Esophagus muscularis mucosa (tissue), 4 donors: ENCODE data around the gene LRRC26. TPM values are rescaled to one million over a fixed set of nuclear protein-coding genes. Genes with fewer than 3 reads are reported as not detected.

Experiments used
- DNase-seq: peaks from one replicate; pipeline ENCODE4 v3.0.0-alpha.2; 2017; ENCODE audit errors: extremely low spot score
- H3K27ac ChIP-seq, 4 donors: fragments of 200-600 bp; sonication (generic); replicated peaks in 1 of 4; 1 replicate in 3 of 4; 2 replicates in 1 of 4; pipeline ENCODE4 v1.5.1; 2016 to 2019; ENCODE audit warnings: mild to moderate bottlenecking in 1 of 4
- H3K27me3 ChIP-seq, 4 donors: fragments of 200-600 bp; sonication (generic); one replicate each; pipeline versions ENCODE4 v1.5.1 to v1.6.0; 2016 to 2019
- H3K36me3 ChIP-seq, 4 donors: fragments of 200-600 bp; sonication (generic); one replicate each; pipeline ENCODE4 v1.5.1; 2016 to 2019
- H3K4me1 ChIP-seq, 4 donors: fragments of 200-600 bp; sonication (generic); one replicate each; pipeline ENCODE4 v1.5.1; 2016 to 2019
- H3K4me3 ChIP-seq, 4 donors: fragments of 200-600 bp; sonication (generic); 1 replicate in 2 of 4; 2 replicates in 2 of 4; pipeline ENCODE4 v1.5.1; 2016 to 2019; ENCODE audit warnings: mild to moderate bottlenecking in 4 of 4, moderate library complexity in 1 of 4
- H3K9me3 ChIP-seq, 4 donors: fragments of 200-600 bp; sonication (generic); 1 replicate in 3 of 4; 2 replicates in 1 of 4; pipeline ENCODE4 v1.5.1; 2016 to 2019
- EP300 ChIP-seq: sonication (generic); formaldehyde crosslinking; IDR thresholded peaks from one replicate; pipeline ENCODE4 v1.6.1; 2017; ENCODE audit warnings: antibody characterized with exemption
- POLR2A ChIP-seq: fragments of 450-650 bp; IDR thresholded peaks from one replicate; pipeline ENCODE4 v1.6.1; 2017; ENCODE audit warnings: antibody characterized with exemption, moderate library complexity, mild to moderate bottlenecking, low read depth
- POLR2AphosphoS5 ChIP-seq, 2 donors: sonication (generic); formaldehyde crosslinking; IDR thresholded peaks; one replicate each; pipeline ENCODE4 v1.6.1; 2017; ENCODE audit warnings: antibody characterized with exemption in 2 of 2
- WGBS: methylation state at CpG from one replicate; pipeline ENCODE4 v1.1.5; 2018; 5-methylcytosine and 5-hydroxymethylcytosine counted together
- intact Hi-C: fragments of 100-400 bp; cut with DNase I; formaldehyde crosslinking; loops from one replicate; pipeline ENCODE4 v1.15.1; 2023
- total RNA-seq, 4 donors: library from RNA; depleted of rRNA; stranded (reverse); fragments of >200 nt; gene quantifications; one replicate each; pipeline versions ENCODE4 v1.1.0 to v1.2.1, GENCODE V29; 2016
- TF ChIP-seq, protein P1 (sequence below), 3 experiments: fragments of 200-600 bp in 2 of 3; fragments of 450-650 bp in 1 of 3; sonication (generic) in 2 of 3; IDR thresholded peaks; one replicate each; pipeline ENCODE4 v1.5.1; 2017 to 2019; ENCODE audit warnings: antibody characterized with exemption in 3 of 3, mild to moderate bottlenecking in 2 of 3, moderate library complexity in 1 of 3

LRRC26 gene
- total RNA-seq, 4 donors from 2014 or later: not detected

DNA sequence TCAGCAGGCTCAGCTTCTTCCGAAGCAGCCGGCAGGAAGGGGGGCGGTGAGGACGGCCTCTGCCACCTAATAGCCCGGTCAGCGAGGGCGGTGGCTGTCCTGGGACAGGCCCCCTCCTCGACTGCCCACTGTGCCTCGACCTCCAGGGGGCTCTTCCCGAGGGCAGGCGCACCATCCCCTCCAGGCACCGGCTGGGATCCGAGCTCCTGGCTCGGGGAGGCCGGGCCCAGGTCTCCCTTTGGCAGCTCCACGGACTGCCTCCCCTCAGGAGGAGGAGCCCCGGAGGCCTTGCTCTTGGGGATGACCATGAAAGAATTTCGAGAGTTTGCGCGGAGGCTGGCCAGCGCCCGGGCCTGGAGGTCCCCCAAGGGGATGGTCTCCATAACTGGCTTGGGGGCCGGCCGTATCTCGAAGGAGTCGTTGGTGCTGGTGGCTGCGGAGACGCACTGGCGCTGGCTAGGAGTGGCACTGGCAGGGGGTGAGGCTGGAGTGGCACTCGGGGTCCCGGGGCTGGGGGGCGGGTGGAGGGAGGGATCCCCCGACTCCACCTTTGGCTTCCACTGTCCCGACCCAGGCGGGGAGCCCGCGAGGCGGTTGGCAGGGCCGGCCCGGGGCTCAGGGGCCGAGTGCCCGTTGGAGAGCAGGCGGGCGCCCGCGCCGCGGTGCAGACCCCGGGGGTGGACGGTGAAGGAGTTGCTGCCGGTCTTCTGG, 29.7 kb upstream of the LRRC26 start:
- DNase-seq: no peak
- TF ChIP-seq POLR2AphosphoS5 (IDR thresholded peaks at IDR 0.05) (no peak), EP300 (no peak), POLR2A (no peak)
- TF ChIP-seq, protein P1, sequence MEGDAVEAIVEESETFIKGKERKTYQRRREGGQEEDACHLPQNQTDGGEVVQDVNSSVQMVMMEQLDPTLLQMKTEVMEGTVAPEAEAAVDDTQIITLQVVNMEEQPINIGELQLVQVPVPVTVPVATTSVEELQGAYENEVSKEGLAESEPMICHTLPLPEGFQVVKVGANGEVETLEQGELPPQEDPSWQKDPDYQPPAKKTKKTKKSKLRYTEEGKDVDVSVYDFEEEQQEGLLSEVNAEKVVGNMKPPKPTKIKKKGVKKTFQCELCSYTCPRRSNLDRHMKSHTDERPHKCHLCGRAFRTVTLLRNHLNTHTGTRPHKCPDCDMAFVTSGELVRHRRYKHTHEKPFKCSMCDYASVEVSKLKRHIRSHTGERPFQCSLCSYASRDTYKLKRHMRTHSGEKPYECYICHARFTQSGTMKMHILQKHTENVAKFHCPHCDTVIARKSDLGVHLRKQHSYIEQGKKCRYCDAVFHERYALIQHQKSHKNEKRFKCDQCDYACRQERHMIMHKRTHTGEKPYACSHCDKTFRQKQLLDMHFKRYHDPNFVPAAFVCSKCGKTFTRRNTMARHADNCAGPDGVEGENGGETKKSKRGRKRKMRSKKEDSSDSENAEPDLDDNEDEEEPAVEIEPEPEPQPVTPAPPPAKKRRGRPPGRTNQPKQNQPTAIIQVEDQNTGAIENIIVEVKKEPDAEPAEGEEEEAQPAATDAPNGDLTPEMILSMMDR (IDR thresholded peaks at IDR 0.05): no peak
- no CpG with 5 or more reads among the region's 51 CpGs for WGBS
- Histone ChIP-seq H3K27me3 (no peaks in the 10 kb centered on the region), H3K27ac (peak overlapping the region in 2 of 4 donors; percentile 55 to 84), H3K36me3 (no peaks in the 10 kb centered on the region), H3K9me3 (no peaks in the 10 kb centered on the region), H3K4me3 (peak overlapping the region; percentile 70 to 76 (median 74)), H3K4me1 (peaks cover 68 to 89% (median 78%) of the 10 kb centered on the region in 4 donors)
- intact Hi-C loops: loop anchor here (2.0 kb wide), 1 partner anchor 21 kb away; no protein-coding TSS in a partner anchor

DNA sequence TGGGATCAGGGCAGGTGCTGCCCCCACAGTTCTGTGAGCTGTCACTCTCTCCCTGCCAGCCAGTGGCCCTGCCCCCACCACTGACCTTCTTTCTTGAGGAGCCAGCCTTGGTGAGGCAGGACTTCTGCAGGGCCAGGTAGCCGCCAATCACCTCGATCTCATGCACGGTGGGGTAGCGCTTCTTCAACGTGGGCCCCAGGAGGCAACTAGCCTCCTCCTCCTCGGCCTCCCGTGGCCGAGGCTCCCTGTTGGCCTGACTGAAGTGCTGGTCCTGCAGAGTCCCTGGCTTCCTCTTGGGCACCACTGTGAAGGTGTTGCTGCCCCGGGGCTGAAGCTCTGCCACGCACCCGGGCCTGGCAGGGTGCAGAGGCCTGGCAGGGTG, 29.0 kb upstream of the LRRC26 start:
- no peaks in the 10 kb centered on the region for H3K9me3 ChIP-seq
- WGBS: 90% methylated on average over 2 of the region's 11 CpGs
- TF ChIP-seq POLR2A: no peak
- TF ChIP-seq EP300: no peak
- TF ChIP-seq POLR2AphosphoS5 (IDR thresholded peaks at IDR 0.05): no peak
- TF ChIP-seq, protein P1 (IDR thresholded peaks at IDR 0.05): no peak
- H3K4me3 ChIP-seq: peak overlapping the region in 3 of 4 donors; percentile 70 to 76 (median 75)
- H3K27me3 ChIP-seq: no peaks in the 10 kb centered on the region
- intact Hi-C loops: no loop called here
- H3K4me1 ChIP-seq: peaks cover 61 to 89% (median 75%) of the 10 kb centered on the region in 4 donors
- no peak overlapping the region for H3K27ac ChIP-seq
- H3K36me3 ChIP-seq: no peaks in the 10 kb centered on the region
- no peak for DNase-seq

- TF ChIP-seq POLR2AphosphoS5 (IDR thresholded peaks at IDR 0.05): no peak
- no peak for TF ChIP-seq EP300
- no peak for TF ChIP-seq POLR2A
- 84% methylated on average over 17 of the region's 19 CpGs for WGBS
- peaks cover 55 to 86% (median 69%) of the 10 kb centered on the region in 4 donors for H3K4me1 ChIP-seq
- H3K36me3 ChIP-seq: no peaks in the 10 kb centered on the region
- H3K4me3 ChIP-seq: no peak overlapping the region
- intact Hi-C loops: no loop called here
- DNase-seq: no peak
- no peaks in the 10 kb centered on the region for H3K27me3 ChIP-seq
- no peaks in the 10 kb centered on the region for H3K9me3 ChIP-seq
- no peak overlapping the region for H3K27ac ChIP-seq
These were observed 28.4 kb upstream of the LRRC26 start for GRCh38 chr9:137198051-137198901.

DNA sequence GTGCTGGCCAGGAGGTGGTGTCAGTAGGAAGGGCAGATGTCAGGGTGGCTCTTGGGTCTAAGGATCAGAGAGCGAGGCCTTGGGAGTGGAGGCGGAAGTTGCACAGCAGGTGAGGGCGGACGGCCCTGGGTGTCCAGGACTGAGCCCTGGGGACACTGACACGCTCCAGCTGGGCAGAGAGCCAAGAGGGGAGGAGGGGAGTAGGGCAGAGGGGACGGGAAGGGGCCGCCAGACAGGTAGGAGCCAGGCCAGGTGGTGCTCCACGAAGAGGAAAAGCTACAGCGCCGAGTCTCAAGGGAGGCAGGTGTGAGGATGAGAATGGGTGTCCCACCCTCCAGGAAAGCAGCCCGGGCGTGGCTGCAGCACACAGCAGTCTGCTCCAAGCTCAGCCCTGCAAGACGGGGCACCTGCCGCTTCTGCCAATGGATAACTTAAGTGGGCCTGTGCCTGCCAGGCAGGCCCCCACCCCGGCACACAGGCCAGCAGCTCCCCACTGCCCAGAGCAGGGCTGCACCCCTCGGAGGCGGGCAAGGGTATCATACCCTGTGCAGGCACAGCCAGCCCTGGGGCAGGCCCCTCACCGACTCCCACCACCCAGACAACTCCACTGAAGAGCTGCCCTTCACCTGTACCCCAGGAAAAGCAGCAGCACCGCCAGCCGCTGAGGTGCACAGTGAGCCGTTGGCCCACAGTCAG, 25.8 kb upstream of the LRRC26 start:
- Histone ChIP-seq H3K4me3 (no peak overlapping the region), H3K4me1 (peaks cover 38 to 79% (median 54%) of the 10 kb centered on the region in 4 donors), H3K9me3 (no peaks in the 10 kb centered on the region), H3K27me3 (no peaks in the 10 kb centered on the region), H3K27ac (no peak overlapping the region), H3K36me3 (peaks cover 3 to 18% (median 16%) of the 10 kb centered on the region in 4 donors)
- no peak for DNase-seq
- intact Hi-C loops: no loop called here
- 82% methylated on average over 10 of the region's 21 CpGs for WGBS
- TF ChIP-seq, protein P1 (IDR thresholded peaks at IDR 0.05): no peak
- TF ChIP-seq EP300: no peak
- TF ChIP-seq POLR2A: no peak
- TF ChIP-seq POLR2AphosphoS5 (IDR thresholded peaks at IDR 0.05): no peak

DNA sequence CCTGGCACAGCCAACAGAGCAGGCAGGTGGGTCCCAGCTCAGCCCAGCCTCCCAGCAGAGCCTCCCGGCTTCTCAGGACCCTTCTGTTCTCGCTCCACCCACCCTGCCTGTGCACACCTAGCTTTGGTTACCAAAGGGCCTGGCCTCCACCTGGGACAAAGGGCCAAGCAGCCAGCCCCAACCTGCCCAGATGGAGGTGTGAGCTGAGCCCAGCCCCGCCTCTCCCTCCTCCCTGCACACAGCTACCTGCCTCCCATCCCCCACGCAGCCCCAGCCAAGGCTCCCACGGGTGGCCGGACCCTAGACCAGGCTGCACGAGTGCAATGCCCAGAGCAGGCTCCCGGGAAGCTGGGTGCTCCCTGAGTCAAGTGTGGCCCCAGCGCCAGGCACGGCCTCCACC, 25.1 kb upstream of the LRRC26 start:
- H3K27me3 ChIP-seq: no peaks in the 10 kb centered on the region
- peaks cover 45 to 86% (median 62%) of the 10 kb centered on the region in 4 donors for H3K4me1 ChIP-seq
- WGBS: 80% methylated on average over 9 of the region's 10 CpGs
- no peak overlapping the region for H3K4me3 ChIP-seq
- no peak overlapping the region for H3K27ac ChIP-seq
- intact Hi-C loops: no loop called here
- TF ChIP-seq POLR2A (no peak), EP300 (no peak), POLR2AphosphoS5 (IDR thresholded peaks at IDR 0.05) (no peak)
- TF ChIP-seq, protein P1 (IDR thresholded peaks at IDR 0.05): no peak
- peaks cover 10 to 25% (median 24%) of the 10 kb centered on the region in 4 donors for H3K36me3 ChIP-seq
- no peaks in the 10 kb centered on the region for H3K9me3 ChIP-seq
- no peak for DNase-seq
